ENCODE measurements around the gene BICRA. TPM values are rescaled to one million over a fixed set of nuclear protein-coding genes. Genes with fewer than 3 reads are reported as not detected.
A peak's percentile ranks its signal among the peaks of the same experiment; 100 is the strongest.
"Not testable (repeated sequence)": the region's sequence is repeated elsewhere in the genome, so short reads cannot be mapped to it uniquely, and the experiment has no call there.

Gene BICRA
- polyA plus RNA-seq, 1 experiment, result 0.53 TPM

DNA sequence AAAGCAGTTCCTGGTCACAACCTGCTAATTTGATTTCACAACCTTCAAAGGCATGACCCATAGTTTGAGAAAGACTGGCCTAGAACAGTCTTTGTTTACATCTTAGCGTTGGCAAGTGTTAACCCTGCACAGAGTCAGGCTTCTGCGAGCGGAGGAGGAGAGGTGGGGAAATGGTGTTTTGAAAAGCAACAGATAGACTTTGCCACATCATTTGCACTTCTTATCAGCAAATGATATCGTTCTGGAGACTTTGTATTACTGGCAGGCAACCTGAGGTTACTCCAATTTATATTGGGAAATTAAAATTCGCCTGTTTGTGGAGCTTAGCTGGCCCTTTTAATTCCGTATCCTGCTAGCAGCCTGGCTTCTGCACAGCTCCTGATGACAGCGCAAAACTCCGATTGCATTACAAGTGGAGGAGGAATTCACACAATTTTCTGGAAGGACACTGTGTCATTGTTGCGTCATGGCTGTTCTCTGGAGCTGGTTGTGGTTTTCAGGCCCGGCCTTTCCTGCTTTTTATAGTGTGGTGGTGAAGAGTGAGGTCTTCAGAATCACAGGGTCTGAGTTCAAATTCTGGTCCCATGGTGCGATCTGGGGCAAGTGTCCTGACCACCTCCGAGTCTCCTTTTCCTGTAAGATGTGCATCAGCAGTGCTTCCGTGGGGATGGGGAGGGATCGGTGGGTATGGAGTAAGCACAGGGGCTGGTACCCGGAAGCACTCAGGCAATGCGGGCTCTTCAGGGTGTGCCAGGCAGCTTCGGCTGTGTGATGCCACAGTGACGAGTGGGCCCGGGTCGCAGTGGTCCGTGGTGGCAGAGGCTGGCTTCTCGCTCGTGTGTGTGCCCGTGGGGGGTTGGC is 55.2 kb downstream of the BICRA start:
- ChIA-PET CTCF (interaction anchor here (0.8 to 1.6 kb wide), 2 partner anchors 35 to 125 kb away, joined by 4 read pairs; no protein-coding TSS in a partner anchor), POLR2A (no interaction called here)
- TF ChIP-seq, protein P1, sequence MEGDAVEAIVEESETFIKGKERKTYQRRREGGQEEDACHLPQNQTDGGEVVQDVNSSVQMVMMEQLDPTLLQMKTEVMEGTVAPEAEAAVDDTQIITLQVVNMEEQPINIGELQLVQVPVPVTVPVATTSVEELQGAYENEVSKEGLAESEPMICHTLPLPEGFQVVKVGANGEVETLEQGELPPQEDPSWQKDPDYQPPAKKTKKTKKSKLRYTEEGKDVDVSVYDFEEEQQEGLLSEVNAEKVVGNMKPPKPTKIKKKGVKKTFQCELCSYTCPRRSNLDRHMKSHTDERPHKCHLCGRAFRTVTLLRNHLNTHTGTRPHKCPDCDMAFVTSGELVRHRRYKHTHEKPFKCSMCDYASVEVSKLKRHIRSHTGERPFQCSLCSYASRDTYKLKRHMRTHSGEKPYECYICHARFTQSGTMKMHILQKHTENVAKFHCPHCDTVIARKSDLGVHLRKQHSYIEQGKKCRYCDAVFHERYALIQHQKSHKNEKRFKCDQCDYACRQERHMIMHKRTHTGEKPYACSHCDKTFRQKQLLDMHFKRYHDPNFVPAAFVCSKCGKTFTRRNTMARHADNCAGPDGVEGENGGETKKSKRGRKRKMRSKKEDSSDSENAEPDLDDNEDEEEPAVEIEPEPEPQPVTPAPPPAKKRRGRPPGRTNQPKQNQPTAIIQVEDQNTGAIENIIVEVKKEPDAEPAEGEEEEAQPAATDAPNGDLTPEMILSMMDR (IDR thresholded peaks at IDR 0.05; ENCODE audit: insufficient read depth, low read depth, low read length), result no peak
- no peaks in the 10 kb centered on the region for H3K27me3 ChIP-seq (ENCODE audit: control insufficient read depth, insufficient read depth, low read length)
- H3K4me3 ChIP-seq (ENCODE audit: low read depth, low read length), result no peak overlapping the region
- no peaks in the 10 kb centered on the region for H3K36me3 ChIP-seq (ENCODE audit: control insufficient read depth, insufficient read depth, low read length)
- peak; percentile 94 for DNase-seq (ENCODE audit: low read depth)

DNA sequence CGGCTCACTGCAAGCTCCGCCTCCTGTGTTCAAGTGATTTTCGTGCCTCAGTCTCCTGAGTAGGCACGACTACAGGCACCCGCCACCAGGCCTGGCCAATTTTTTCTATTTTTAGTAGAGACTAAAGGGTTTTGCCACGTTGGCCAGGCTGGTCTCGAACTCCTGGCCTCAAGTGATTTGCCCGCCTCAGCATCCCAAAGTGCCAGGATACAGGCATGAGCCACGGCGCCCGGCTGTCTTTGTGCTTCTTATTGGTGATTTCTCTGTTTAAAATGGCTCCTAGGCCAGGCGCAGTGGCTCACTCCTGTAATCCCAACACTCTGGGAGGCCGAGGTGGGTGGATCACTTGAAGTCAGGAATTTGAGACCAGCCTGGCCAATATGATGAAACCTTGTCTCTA is 59.6 kb downstream of the BICRA start:
- CTCF ChIA-PET, result interaction anchor here (1.2 to 1.8 kb wide), 2 partner anchors 10 to 58 kb away, joined by 3 to 4 read pairs; no protein-coding TSS in a partner anchor

GRCh38 chr19:47670736-47671135 is 61.8 kb downstream of the BICRA start:
- ChIA-PET CTCF (no interaction called here), POLR2A (no interaction called here)
- no peak for DNase-seq (ENCODE audit: low read depth)
- no peak overlapping the region for H3K4me3 ChIP-seq (ENCODE audit: low read depth, low read length)
- TF ChIP-seq, protein P1 (IDR thresholded peaks at IDR 0.05; ENCODE audit: insufficient read depth, low read depth, low read length), result no peak
- H3K27me3 ChIP-seq (ENCODE audit: control insufficient read depth, insufficient read depth, low read length), result no peaks in the 10 kb centered on the region
- peaks cover 18% of the 10 kb centered on the region for H3K36me3 ChIP-seq (ENCODE audit: control insufficient read depth, insufficient read depth, low read length)

More for the DNA sequence above, 59.6 kb downstream of the BICRA start:
- H3K4me3 ChIP-seq (ENCODE audit: low read depth, low read length); DNase-seq (ENCODE audit: low read depth); H3K36me3 ChIP-seq (ENCODE audit: control insufficient read depth, insufficient read depth, low read length); POLR2A ChIA-PET; H3K27me3 ChIP-seq (ENCODE audit: control insufficient read depth, insufficient read depth, low read length): not testable (repeated sequence)

DNA sequence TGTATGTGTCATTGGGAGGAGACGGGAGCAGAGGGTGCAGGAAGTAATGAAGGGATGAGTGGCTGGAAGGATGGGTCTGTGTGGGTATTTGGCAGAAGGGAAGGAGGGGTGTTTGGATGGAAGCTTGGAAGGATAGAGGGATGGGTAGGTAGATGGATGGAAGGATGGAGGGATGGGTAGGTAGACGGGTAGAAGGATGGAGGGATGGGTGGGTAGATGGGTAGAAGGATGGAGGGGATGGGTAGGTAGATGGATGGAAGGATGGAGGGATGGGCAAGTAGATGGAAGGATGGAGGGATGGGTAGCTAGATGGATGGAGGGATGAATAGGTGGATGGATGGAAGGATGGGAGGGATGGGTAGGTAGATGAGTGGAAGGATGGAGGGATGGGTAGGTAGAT is 62.6 kb downstream of the BICRA start:
- Histone ChIP-seq H3K36me3 (ENCODE audit: control insufficient read depth, insufficient read depth, low read length) (peaks cover 19% of the 10 kb centered on the region), H3K27me3 (ENCODE audit: control insufficient read depth, insufficient read depth, low read length) (no peaks in the 10 kb centered on the region), H3K4me3 (ENCODE audit: low read depth, low read length) (no peak overlapping the region)
- POLR2A ChIA-PET, result no interaction called here
- DNase-seq (ENCODE audit: low read depth), result no peak
- CTCF ChIA-PET, result interaction anchor here (0.6 kb wide), 1 partner anchor 427 kb away, joined by 3 read pairs; no protein-coding TSS in a partner anchor
- TF ChIP-seq, protein P1 (IDR thresholded peaks at IDR 0.05; ENCODE audit: insufficient read depth, low read depth, low read length), result no peak

GRCh38 chr19:47673426-47673825 is 64.5 kb downstream of the BICRA start:
- TF ChIP-seq, protein P1 (IDR thresholded peaks at IDR 0.05; ENCODE audit: insufficient read depth, low read depth, low read length), result no peak
- Histone ChIP-seq H3K27me3 (ENCODE audit: control insufficient read depth, insufficient read depth, low read length) (no peaks in the 10 kb centered on the region), H3K36me3 (ENCODE audit: control insufficient read depth, insufficient read depth, low read length) (peaks cover 23% of the 10 kb centered on the region), H3K4me3 (ENCODE audit: low read depth, low read length) (no peak overlapping the region)
- CTCF ChIA-PET, result no interaction called here
- POLR2A ChIA-PET, result no interaction called here
- no peak for DNase-seq (ENCODE audit: low read depth)
